Liver (tissue), 3 donors: Measurements from ENCODE around the gene C2CD4D.

Experiments
- JUND ChIP-seq, 2 donors: IDR thresholded peaks; 2 replicates each; pipeline ENCODE4 v1.6.1; 2016; ENCODE audit warnings: antibody characterized with exemption in 2 of 2
- TAF1 ChIP-seq: conservative IDR thresholded peaks from 2 replicates; pipeline ENCODE4 v1.6.1; 2016; ENCODE audit warnings: antibody characterized with exemption, mild to moderate bottlenecking
- TF ChIP-seq, protein P1 (sequence below): fragments of 150-350 bp; IDR thresholded peaks from 2 replicates; pipeline ENCODE4 v1.5.1; 2017; ENCODE audit warnings: improper control_type of control experiment, low read depth, low read length; ENCODE audit not compliant: missing input control
- TF ChIP-seq, protein P2 (sequence below): IDR thresholded peaks from 2 replicates; pipeline ENCODE4 v1.6.1; 2016; ENCODE audit warnings: antibody characterized with exemption
- TF ChIP-seq, protein P3 (sequence below): IDR thresholded peaks from 2 replicates; pipeline ENCODE4 v1.6.1; 2016; ENCODE audit warnings: antibody characterized with exemption, mild to moderate bottlenecking
- donor health status: healthy.
- donor health status: healthy.

DNA sequence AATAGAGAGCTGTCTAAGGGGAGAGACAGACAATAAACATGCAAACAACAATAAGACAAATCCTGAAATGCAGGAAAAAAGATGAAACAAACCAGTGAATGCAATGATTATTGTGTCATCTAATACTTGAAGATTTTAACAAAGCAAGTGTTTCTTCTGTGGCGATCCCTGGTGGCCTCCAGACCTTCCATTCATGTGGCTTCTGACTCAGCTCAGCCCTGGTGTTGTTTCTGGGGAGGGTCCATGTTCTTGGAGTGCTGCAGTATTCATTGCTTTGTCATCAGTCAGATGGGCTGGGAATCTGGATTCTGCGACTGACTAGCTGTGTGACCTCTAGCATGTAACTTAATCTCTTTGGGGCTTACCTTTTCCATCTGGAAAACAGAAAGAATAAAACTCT lies 1.5 kb upstream of the C2CD4D start:
- TF ChIP-seq, protein P1, sequence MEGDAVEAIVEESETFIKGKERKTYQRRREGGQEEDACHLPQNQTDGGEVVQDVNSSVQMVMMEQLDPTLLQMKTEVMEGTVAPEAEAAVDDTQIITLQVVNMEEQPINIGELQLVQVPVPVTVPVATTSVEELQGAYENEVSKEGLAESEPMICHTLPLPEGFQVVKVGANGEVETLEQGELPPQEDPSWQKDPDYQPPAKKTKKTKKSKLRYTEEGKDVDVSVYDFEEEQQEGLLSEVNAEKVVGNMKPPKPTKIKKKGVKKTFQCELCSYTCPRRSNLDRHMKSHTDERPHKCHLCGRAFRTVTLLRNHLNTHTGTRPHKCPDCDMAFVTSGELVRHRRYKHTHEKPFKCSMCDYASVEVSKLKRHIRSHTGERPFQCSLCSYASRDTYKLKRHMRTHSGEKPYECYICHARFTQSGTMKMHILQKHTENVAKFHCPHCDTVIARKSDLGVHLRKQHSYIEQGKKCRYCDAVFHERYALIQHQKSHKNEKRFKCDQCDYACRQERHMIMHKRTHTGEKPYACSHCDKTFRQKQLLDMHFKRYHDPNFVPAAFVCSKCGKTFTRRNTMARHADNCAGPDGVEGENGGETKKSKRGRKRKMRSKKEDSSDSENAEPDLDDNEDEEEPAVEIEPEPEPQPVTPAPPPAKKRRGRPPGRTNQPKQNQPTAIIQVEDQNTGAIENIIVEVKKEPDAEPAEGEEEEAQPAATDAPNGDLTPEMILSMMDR = no peak
- TF ChIP-seq, protein P2, sequence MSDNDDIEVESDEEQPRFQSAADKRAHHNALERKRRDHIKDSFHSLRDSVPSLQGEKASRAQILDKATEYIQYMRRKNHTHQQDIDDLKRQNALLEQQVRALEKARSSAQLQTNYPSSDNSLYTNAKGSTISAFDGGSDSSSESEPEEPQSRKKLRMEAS = no peak
- TF ChIP-seq TAF1 (no peak), JUND (IDR thresholded peaks at IDR 0.05) (no peak)
- TF ChIP-seq, protein P3, sequence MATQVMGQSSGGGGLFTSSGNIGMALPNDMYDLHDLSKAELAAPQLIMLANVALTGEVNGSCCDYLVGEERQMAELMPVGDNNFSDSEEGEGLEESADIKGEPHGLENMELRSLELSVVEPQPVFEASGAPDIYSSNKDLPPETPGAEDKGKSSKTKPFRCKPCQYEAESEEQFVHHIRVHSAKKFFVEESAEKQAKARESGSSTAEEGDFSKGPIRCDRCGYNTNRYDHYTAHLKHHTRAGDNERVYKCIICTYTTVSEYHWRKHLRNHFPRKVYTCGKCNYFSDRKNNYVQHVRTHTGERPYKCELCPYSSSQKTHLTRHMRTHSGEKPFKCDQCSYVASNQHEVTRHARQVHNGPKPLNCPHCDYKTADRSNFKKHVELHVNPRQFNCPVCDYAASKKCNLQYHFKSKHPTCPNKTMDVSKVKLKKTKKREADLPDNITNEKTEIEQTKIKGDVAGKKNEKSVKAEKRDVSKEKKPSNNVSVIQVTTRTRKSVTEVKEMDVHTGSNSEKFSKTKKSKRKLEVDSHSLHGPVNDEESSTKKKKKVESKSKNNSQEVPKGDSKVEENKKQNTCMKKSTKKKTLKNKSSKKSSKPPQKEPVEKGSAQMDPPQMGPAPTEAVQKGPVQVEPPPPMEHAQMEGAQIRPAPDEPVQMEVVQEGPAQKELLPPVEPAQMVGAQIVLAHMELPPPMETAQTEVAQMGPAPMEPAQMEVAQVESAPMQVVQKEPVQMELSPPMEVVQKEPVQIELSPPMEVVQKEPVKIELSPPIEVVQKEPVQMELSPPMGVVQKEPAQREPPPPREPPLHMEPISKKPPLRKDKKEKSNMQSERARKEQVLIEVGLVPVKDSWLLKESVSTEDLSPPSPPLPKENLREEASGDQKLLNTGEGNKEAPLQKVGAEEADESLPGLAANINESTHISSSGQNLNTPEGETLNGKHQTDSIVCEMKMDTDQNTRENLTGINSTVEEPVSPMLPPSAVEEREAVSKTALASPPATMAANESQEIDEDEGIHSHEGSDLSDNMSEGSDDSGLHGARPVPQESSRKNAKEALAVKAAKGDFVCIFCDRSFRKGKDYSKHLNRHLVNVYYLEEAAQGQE = no peak
